Esophagus (tissue), 2 donors: ENCODE data around the gene C1QA. TPM values are rescaled to one million over a fixed set of nuclear protein-coding genes. Genes with fewer than 3 reads are reported as not detected.

Experiments used
- H3K27ac ChIP-seq, 2 donors: one replicate each; pipeline ENCODE4 v1.5.1; 2013; ENCODE audit warnings: low read depth in 2 of 2, mild to moderate bottlenecking in 2 of 2, inconsistent platforms in 1 of 2, low read length in 1 of 2, moderate library complexity in 1 of 2
- H3K27me3 ChIP-seq, 2 donors: one replicate each; pipeline ENCODE4 v1.6.1; 2013; ENCODE audit warnings: low read length in 2 of 2, control low read depth in 1 of 2, mild to moderate bottlenecking in 1 of 2; ENCODE audit not compliant: insufficient read depth in 2 of 2, control insufficient read depth in 1 of 2
- H3K36me3 ChIP-seq, 2 donors: one replicate each; pipeline ENCODE4 v1.6.1; 2013; ENCODE audit warnings: low read length in 1 of 2; ENCODE audit not compliant: control insufficient read depth in 2 of 2, insufficient read depth in 2 of 2
- H3K4me1 ChIP-seq, 2 donors: one replicate each; pipeline ENCODE4 v1.6.1; 2013; ENCODE audit warnings: low read length in 1 of 2; ENCODE audit not compliant: control insufficient read depth in 2 of 2, insufficient read depth in 2 of 2
- H3K4me3 ChIP-seq, 2 donors: one replicate each; pipeline ENCODE4 v1.5.1; 2013; ENCODE audit warnings: low read length in 2 of 2, mild to moderate bottlenecking in 2 of 2, low read depth in 1 of 2, moderate library complexity in 1 of 2
- H3K9me3 ChIP-seq, 2 donors: one replicate each; pipeline ENCODE4 v1.6.1; 2013; ENCODE audit warnings: mild to moderate bottlenecking in 2 of 2, low read depth in 1 of 2, low read length in 1 of 2, moderate library complexity in 1 of 2; ENCODE audit not compliant: control insufficient read depth in 2 of 2, insufficient read depth in 1 of 2
- WGBS, 2 donors: extraction: QIAGEN DNeasy Blood & Tissue Kit; methylation state at CpG; one replicate each; pipeline ENCODE4 v1.1.7; 2013; 5-methylcytosine and 5-hydroxymethylcytosine counted together
- polyA plus RNA-seq, 2 donors: library from polyadenylated mRNA; stranded (reverse); fragments of 200-250 nt; gene quantifications; one replicate each; pipeline ENCODE4 v1.2.3, GENCODE V29; 2013
- donor health status: healthy with polysubstance abuse.
- donor health status: Bipolar disorder and iron deficiency.

C1QA gene
- polyA plus RNA-seq, 2 donors = 14.6 to 25.9 TPM

DNA sequence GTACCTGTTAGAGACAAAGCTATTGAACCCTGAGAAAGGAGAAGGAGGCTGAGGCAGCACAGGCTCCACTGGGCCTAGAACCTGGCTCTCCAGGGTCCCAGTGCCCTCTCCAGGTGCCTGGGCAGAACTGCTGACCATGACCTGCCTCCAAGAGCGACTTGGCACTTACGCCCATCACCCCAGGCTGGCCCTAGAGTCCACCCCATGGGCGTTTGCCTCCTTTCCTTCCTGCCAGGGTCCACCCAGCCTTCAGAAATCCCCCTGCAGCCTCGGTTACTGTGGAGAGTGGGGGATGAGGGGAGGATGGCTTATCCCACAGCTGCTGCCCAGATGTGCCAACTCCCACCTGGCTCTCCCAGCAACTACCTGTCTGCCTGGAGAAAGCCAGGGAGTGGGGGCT lies 14.7 kb upstream of the C1QA start:
- Histone ChIP-seq H3K4me3 (no peak overlapping the region), H3K9me3 (no peaks in the 10 kb centered on the region), H3K27ac (no peak overlapping the region), H3K4me1 (no peaks in the 10 kb centered on the region), H3K27me3 (no peaks in the 10 kb centered on the region), H3K36me3 (no peaks in the 10 kb centered on the region)
- 52 to 53% methylated on average over 4 of the region's 4 CpGs for WGBS, 2 donors

DNA sequence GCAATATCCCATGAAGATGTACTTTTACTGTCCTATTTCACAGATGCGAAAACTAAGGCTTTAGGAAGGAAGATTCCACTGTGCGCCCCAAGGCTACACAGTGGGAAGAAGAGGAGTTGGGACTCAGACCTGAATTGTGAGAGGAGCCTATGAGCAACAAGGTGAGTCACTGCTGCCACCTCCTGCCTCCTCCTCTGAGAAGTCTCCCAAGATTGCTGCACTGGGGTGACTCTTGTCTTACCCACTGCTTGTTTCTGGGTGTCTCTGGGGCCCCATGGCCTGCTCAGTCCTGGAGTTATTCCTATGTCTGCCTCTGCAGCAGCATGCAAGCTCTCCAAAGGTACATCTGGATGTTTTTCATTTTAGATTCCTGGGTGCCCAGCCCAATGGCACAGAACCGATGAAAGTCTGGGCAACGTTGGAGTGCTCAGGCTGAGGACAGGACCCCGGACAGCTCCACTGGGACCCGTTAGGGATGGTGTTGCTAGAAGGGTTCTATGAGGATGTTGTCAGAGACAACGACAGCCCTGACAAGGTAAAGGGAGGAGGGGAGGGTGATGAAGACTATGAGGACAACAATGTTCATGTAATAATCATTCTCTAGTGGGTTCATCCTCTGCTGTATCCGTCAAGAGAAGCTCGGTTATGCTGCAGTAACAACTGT lies 11.0 kb upstream of the C1QA start:
- H3K4me1 ChIP-seq = no peaks in the 10 kb centered on the region
- WGBS, 2 donors = 32 to 34% methylated on average over 9 of the region's 9 CpGs
- no peaks in the 10 kb centered on the region for H3K36me3 ChIP-seq
- H3K4me3 ChIP-seq = no peak overlapping the region
- no peaks in the 10 kb centered on the region for H3K9me3 ChIP-seq
- no peak overlapping the region for H3K27ac ChIP-seq
- H3K27me3 ChIP-seq = peaks cover 0 to 3% of the 10 kb centered on the region in 2 donors

DNA sequence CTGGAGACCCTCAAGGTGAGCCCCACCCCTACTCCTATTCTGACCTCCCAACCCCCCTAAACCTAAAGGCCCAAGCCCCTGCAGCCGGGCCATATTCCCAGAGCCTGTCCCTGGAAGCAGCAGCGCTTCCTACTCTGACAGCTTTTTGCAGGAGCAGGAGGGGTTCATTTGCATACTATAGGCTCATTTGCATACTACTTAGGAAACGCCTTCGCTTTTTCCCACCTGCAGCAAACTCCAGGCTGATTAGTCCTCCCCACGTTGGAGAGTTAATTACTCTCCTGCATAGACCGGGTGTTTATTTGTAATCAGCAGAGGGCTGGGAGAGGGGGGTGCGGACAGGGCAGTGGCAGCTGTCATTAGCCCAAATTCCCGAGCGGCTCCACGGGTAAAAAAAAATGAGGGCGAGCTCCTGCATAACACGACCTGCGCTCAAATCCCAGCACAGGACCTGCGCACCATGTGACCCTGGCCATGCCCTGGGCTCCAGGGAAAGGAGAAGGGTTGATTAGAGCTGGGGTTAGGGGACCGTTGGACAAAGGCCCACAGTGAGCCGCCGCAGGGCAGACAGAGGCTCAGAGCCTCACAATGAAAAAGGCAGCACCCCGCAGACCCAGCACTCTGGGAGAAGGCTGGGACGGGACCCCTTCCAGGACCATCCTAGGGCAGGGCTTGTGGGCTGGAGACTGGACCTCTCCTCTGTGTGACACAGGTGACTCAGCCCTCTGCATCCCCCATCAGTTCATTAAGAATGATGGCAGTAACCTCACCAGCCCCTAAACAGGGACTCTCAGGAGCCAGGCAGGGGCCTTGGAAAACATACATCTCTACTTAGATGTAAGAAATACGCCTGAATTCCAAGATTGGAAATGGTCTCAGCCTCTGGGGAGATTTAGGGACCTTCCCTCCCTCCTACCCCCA lies 9.9 kb upstream of the C1QA start:
- no peak overlapping the region for H3K4me3 ChIP-seq
- 16 to 22% methylated on average over 20 of the region's 20 CpGs for WGBS, 2 donors
- no peaks in the 10 kb centered on the region for H3K36me3 ChIP-seq
- no peaks in the 10 kb centered on the region for H3K4me1 ChIP-seq
- no peaks in the 10 kb centered on the region for H3K9me3 ChIP-seq
- peaks cover 0 to 3% of the 10 kb centered on the region in 2 donors for H3K27me3 ChIP-seq
- no peak overlapping the region for H3K27ac ChIP-seq

DNA sequence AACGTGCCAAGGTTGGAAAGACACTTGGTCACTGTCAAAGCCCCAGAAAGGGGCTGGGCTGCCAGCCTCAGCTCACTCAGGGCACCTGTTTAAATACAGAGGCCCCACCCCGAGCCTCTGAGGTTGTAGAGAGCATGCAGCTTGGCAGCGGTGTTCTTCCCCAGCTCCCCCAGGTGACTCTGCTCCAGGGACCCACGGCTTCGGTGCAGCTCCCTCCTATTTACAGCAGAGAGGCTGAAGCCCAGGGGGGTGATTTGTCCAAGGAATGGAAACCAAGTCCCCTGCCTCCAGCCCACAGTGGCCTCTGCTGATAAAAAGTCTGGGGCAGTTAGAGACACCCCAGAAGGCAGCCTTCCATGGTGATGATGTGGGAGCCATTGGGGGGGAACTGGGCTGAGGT lies 9.1 kb upstream of the C1QA start:
- Histone ChIP-seq H3K9me3 (no peaks in the 10 kb centered on the region), H3K4me1 (no peaks in the 10 kb centered on the region), H3K4me3 (no peak overlapping the region), H3K27me3 (peaks cover 0 to 3% of the 10 kb centered on the region in 2 donors), H3K27ac (no peak overlapping the region), H3K36me3 (no peaks in the 10 kb centered on the region)
- 30 to 36% methylated on average over 5 of the region's 5 CpGs for WGBS, 2 donors

DNA sequence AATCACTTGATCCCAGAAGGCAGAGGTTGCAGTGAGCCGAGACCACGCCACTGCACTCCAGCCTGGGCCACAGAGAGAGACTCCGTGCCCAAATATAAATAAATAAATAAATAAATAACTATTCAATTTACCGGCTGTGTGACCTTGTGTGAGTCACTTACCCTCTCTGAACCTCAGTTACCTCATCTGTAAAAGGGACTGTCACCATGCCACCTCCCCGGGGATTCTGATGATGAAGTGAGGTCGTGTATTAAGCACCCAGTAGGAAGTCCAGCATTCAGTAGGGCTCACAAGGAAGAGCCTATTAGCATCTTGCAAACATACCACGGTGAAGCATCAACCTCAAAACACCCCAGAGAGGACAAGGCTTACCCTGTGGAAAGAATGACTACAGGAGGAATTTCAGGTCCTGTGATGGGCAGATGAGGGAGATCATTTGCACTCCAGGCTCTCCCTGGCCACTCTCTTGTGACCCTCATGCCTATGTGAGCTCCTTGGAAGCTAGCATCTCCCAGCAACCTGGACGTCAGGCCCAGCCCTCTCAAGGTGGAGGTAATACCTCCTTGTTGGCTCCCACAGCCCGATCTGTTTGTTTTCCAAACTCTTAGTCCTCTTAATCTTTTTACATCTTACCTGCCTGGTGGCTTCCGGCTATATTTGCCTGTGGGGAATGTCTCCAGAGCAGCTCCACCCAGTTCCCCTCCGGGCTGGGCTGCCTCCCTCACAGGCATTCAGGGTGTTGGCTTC lies 7.6 kb upstream of the C1QA start:
- no peak overlapping the region for H3K27ac ChIP-seq
- no peaks in the 10 kb centered on the region for H3K4me1 ChIP-seq
- no peak overlapping the region for H3K4me3 ChIP-seq
- H3K36me3 ChIP-seq = no peaks in the 10 kb centered on the region
- peaks cover 0 to 3% of the 10 kb centered on the region in 2 donors for H3K27me3 ChIP-seq
- H3K9me3 ChIP-seq = no peaks in the 10 kb centered on the region
- WGBS, 2 donors = 45 to 46% methylated on average over 11 of the region's 11 CpGs

DNA sequence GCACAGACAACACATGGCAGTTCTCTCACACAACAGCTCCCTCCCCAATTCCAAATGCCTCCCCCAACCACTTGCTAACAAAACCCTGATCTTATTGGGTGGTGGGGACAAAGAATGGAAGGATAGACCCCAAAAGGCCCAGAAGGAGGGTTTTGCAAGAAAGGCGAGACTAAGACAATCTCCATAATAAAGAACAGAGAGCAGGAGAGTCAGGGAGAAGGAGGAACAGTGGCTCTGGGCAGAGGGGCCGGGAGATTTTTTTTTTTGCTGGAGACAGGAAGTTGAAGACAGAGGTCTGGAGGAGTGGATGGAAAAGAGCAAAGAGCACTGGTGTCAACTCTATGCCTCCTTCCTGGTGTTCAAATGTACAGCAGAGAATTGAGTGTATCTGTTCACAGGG lies 6.5 kb upstream of the C1QA start:
- no peak overlapping the region for H3K27ac ChIP-seq
- H3K4me1 ChIP-seq = no peaks in the 10 kb centered on the region
- WGBS, 2 donors = 40 to 47% methylated on average over 2 of the region's 2 CpGs
- peaks cover 0 to 3% of the 10 kb centered on the region in 2 donors for H3K27me3 ChIP-seq
- no peak overlapping the region for H3K4me3 ChIP-seq
- no peaks in the 10 kb centered on the region for H3K36me3 ChIP-seq
- no peaks in the 10 kb centered on the region for H3K9me3 ChIP-seq

DNA sequence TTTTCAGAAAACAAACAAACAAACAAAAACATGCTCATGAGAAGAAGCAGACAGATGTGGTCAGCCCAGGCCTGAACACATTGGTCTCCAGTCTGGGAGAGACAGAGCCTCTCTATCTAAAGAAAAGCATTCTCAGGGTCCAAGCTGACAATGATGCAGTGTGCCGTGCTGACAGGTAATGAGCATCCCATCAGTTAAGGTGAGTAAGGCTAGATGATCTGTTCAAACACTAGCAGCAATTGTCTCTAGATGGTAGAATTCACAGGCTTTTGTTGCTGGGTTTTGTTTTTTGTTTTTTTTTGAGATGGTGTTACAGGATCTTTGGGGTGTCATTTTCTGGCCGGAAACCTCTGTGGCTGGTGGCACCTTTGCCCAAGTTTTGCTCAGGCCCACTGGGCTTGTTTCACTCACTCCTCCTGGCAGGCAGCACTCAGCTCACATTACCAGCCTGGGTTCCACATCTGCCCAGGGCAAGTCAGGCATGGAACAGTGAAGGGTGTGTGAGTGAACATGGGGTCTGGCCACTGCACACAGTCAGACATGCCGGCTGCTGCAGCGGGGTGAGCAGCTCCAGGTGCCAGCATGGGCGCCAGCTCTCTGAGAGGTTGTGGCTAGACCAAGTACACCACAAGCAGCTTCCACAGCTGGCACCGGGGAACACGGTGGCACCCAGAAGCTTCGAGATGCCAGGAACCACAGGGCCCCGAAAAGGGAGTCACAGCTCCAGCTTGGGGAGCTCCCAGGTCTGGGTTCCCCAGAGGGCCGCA lies 2.5 kb upstream of the C1QA start:
- Histone ChIP-seq H3K27ac (no peak overlapping the region), H3K9me3 (no peaks in the 10 kb centered on the region), H3K27me3 (no peaks in the 10 kb centered on the region), H3K4me1 (no peaks in the 10 kb centered on the region), H3K4me3 (no peak overlapping the region), H3K36me3 (no peaks in the 10 kb centered on the region)
- WGBS, 2 donors = 84% methylated on average over 10 of the region's 10 CpGs

DNA sequence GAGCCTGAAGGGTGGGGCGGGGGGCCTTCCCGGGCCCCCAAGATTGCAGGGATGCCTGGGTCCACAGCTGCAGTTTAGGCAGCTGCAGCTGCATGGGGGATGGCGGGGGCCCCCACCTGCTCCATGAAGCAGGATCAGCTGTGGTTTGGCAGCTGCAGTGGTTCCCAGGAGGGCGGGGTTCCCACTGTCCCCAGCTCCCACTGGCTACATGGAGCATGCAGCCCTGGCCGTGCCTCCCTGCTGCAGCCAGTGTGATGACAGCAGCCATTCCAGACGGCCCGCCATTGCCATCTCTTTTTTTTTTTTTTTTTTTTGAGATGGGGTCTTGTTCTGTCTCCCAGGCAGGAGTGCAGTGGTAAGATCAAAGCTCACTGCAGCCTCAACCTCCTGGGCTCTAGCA lies 992 bp upstream of the C1QA start:
- Histone ChIP-seq H3K9me3 (no peaks in the 10 kb centered on the region), H3K27ac (no peak overlapping the region), H3K36me3 (no peaks in the 10 kb centered on the region), H3K4me1 (no peaks in the 10 kb centered on the region), H3K27me3 (no peaks in the 10 kb centered on the region), H3K4me3 (no peak overlapping the region)
- WGBS, 2 donors = 57 to 63% methylated on average over 7 of the region's 7 CpGs

DNA sequence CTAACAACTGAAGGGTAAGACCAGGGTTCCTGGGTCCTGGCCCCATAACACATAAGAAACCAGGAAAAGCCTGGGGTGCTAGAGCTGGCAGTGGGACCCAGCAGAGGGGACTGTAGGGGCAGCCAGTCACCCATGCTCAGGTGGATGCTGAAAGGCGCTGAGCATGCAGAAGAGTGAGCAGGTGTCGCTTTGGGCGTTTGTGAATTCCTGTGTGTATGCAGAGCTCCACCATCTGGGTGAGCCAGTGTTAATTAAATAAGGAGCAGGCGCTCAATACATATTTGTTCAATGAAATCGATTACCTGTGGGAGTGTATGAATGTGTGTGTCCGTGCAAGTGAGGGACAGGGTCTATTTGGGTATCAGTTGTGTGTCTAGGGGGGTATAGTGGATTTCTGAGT lies 499 bp downstream of the C1QA start:
- Histone ChIP-seq H3K36me3 (no peaks in the 10 kb centered on the region), H3K4me3 (no peak overlapping the region), H3K4me1 (no peaks in the 10 kb centered on the region), H3K9me3 (no peaks in the 10 kb centered on the region), H3K27ac (no peak overlapping the region), H3K27me3 (no peaks in the 10 kb centered on the region)
- 43 to 62% methylated on average over 6 of the region's 6 CpGs for WGBS, 2 donors
